ENCODE measurements around the gene RNU1-1.

RNU1-1 gene

GRCh38 chr1:16464917-16465625 lies 49.0 kb downstream of the RNU1-1 start:
- DNase-seq (ENCODE audit: extremely low spot score, insufficient read length, low read depth) (no peak), FAIRE-seq (no peak)
